SH-SY5Y (cell line): ENCODE results near the gene MYZAP.

Source experiments
- GATA2 ChIP-seq: IDR thresholded peaks from 2 replicates; pipeline ENCODE4 v1.6.1; 2011; ENCODE audit warnings: mild to moderate bottlenecking, low read depth, low read length
- GATA3 ChIP-seq: IDR thresholded peaks from 2 replicates; pipeline ENCODE4 v1.6.1; 2011; ENCODE audit warnings: low read depth, mild to moderate bottlenecking, low read length, moderate library complexity

GRCh38 chr15:57589754-57590153 is 1.9 kb upstream of the MYZAP start:
- TF ChIP-seq GATA2, result no peak
- no peak for TF ChIP-seq GATA3
